Smooth muscle cell (in vitro differentiated cells): Measurements from ENCODE around the gene POLDIP3. TPM values are rescaled to one million over a fixed set of nuclear protein-coding genes. Genes with fewer than 3 reads are reported as not detected.

Experiments
- DNase-seq: peaks from one replicate; lab custom pipeline; 2025; ENCODE audit not compliant: unreplicated experiment; lab: John Stamatoyannopoulos, UW
- H2AFZ ChIP-seq: fragments of 200-600 bp; sonication (generic); 2 replicates; pipeline ENCODE4 v1.6.0; 2016; ENCODE audit warnings: antibody characterized with exemption, low read depth, mild to moderate bottlenecking
- H3F3A ChIP-seq: fragments of 200-600 bp; sonication (generic); 2 replicates; pipeline ENCODE4 v1.6.0; 2017; ENCODE audit warnings: antibody characterized with exemption, low read depth
- H3K27ac ChIP-seq: fragments of 200-600 bp; sonication (generic); 2 replicates; pipeline ENCODE4 v1.5.1; 2016; ENCODE audit warnings: low read depth, mild to moderate bottlenecking
- H3K27me3 ChIP-seq: fragments of 200-600 bp; sonication (generic); 2 replicates; pipeline ENCODE4 v1.6.1; 2016; ENCODE audit warnings: low read depth, mild to moderate bottlenecking
- H3K36me3 ChIP-seq: fragments of 200-600 bp; sonication (generic); 2 replicates; pipeline ENCODE4 v1.5.1; 2016; ENCODE audit warnings: low read depth
- H3K4me1 ChIP-seq: fragments of 200-600 bp; sonication (generic); 2 replicates; pipeline ENCODE4 v1.5.1; 2016; ENCODE audit warnings: low read depth
- H3K4me2 ChIP-seq: fragments of 200-600 bp; sonication (generic); 2 replicates; pipeline ENCODE4 v1.6.0; 2016; ENCODE audit warnings: mild to moderate bottlenecking
- H3K4me3 ChIP-seq: fragments of 200-600 bp; sonication (generic); 2 replicates; pipeline ENCODE4 v1.5.1; 2016; ENCODE audit warnings: mild to moderate bottlenecking
- H3K79me2 ChIP-seq: fragments of 200-600 bp; sonication (generic); 2 replicates; pipeline ENCODE4 v1.6.0; 2016; ENCODE audit warnings: low read depth, mild to moderate bottlenecking
- H3K9ac ChIP-seq: fragments of 200-600 bp; sonication (generic); 2 replicates; pipeline ENCODE4 v1.6.0; 2016; ENCODE audit warnings: low read depth
- H3K9me3 ChIP-seq: fragments of 200-600 bp; sonication (generic); replicated peaks from 2 replicates; pipeline ENCODE4 v1.5.1; 2016; ENCODE audit warnings: low read depth
- H4K20me1 ChIP-seq: fragments of 200-600 bp; sonication (generic); 2 replicates; pipeline ENCODE4 v1.6.0; 2016; ENCODE audit warnings: low read depth
- WGBS: methylation state at CpG from one replicate; pipeline ENCODE4 v1.1.7; 2016; ENCODE audit warnings: low lambda C conversion rate; 5-methylcytosine and 5-hydroxymethylcytosine counted together
- polyA plus RNA-seq: library from polyadenylated mRNA; unstranded; fragments of >200 nt; fragmentation: Nextera tagmentation; extraction: Ambion mirVana; gene quantifications from 2 replicates; pipeline ENCODE4 v1.2.1, GENCODE V29; 2016
- total RNA-seq: library from RNA; depleted of rRNA; stranded (reverse); fragments of >200 nt; gene quantifications from 2 replicates; pipeline ENCODE4 v1.2.3, GENCODE V29; 2014
- TF ChIP-seq, protein P1 (sequence below): fragments of 200-600 bp; sonication (generic); IDR thresholded peaks from 2 replicates; pipeline ENCODE4 v1.5.1; 2017; ENCODE audit warnings: borderline replicate concordance, mild to moderate bottlenecking, antibody characterized with exemption; ENCODE audit not compliant: insufficient read depth, poor library complexity, severe bottlenecking

The POLDIP3 gene
- total and polyA plus RNA-seq, 2 experiments from 2014 or later, result 31.1 to 49.4 TPM

DNA sequence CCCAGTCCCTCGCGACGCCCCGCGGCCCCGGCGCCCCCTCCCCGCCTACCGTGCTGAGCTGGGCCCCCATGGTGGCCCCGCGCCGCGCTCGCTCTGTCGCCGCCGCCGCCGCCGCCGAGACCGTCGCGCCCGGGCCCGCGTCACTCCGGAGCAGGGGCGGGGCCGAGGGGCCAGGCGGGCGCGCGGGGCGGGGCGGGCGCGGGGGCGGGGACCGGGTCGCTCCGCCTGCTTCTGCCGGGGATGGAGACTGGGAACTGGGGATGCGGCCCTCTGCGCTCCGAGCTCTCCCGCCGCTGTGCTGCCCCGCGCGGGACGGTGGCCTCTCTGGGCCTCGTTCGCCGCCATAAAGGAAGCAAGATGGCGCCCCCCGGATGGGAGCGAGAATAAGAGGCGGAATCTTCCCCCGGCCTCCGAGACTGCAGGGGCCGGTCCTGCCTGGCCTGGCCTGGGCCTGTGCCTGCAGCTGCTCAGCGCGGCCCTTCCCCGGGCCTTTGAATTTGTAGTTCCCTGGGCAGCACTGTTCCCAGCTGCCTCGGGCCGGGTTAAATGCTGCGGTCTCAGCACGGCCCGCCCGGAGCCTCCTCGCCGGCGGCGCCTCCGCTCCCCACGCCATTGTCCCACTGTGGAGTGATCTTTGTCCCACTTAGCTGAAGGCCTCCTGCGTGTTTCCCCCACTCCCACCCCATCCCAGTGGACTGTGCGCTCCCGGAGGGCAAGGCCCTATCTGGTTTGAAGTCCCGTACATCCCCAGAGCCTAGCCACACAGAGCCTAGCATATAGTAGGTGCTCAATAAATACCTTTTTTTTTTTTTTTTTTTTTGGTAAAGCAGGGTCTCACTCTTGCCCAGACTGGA lies 34.8 kb upstream of the POLDIP3 start, which contains the start of gene CYB5R3:
TSS of gene CYB5R3 (minus strand) at position 147 of the 854 bp plus-strand sequence. CDS start at position 70, 77 bp downstream.
- peak within 1 kb of the TSS; percentile 79 for H3K27ac ChIP-seq
- 24% methylated on average over 33 of the region's 81 CpGs for WGBS
- H4K20me1 ChIP-seq, result peaks cover 40% of the 10 kb centered on the region
- TF ChIP-seq, protein P1, sequence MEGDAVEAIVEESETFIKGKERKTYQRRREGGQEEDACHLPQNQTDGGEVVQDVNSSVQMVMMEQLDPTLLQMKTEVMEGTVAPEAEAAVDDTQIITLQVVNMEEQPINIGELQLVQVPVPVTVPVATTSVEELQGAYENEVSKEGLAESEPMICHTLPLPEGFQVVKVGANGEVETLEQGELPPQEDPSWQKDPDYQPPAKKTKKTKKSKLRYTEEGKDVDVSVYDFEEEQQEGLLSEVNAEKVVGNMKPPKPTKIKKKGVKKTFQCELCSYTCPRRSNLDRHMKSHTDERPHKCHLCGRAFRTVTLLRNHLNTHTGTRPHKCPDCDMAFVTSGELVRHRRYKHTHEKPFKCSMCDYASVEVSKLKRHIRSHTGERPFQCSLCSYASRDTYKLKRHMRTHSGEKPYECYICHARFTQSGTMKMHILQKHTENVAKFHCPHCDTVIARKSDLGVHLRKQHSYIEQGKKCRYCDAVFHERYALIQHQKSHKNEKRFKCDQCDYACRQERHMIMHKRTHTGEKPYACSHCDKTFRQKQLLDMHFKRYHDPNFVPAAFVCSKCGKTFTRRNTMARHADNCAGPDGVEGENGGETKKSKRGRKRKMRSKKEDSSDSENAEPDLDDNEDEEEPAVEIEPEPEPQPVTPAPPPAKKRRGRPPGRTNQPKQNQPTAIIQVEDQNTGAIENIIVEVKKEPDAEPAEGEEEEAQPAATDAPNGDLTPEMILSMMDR, result no peak
- peaks cover 50% of the 10 kb centered on the region for H3K79me2 ChIP-seq
- H3K4me3 ChIP-seq, result peak within 1 kb of the TSS; percentile 95
- peak within 1 kb of the TSS; percentile 93 for H3K9ac ChIP-seq
- no peaks in the 10 kb centered on the region for H3K27me3 ChIP-seq
- H3K4me2 ChIP-seq, result peak within 1 kb of the TSS; percentile 96
- no peaks in the 10 kb centered on the region for H3K9me3 ChIP-seq
- peaks cover 12% of the 10 kb centered on the region for H3K4me1 ChIP-seq
- no peaks in the 10 kb centered on the region for H3K36me3 ChIP-seq
- no peaks in the 10 kb centered on the region for H3F3A ChIP-seq
- H2AFZ ChIP-seq, result peak within 1 kb of the TSS; percentile 96
- peak; percentile 57 for DNase-seq

DNA sequence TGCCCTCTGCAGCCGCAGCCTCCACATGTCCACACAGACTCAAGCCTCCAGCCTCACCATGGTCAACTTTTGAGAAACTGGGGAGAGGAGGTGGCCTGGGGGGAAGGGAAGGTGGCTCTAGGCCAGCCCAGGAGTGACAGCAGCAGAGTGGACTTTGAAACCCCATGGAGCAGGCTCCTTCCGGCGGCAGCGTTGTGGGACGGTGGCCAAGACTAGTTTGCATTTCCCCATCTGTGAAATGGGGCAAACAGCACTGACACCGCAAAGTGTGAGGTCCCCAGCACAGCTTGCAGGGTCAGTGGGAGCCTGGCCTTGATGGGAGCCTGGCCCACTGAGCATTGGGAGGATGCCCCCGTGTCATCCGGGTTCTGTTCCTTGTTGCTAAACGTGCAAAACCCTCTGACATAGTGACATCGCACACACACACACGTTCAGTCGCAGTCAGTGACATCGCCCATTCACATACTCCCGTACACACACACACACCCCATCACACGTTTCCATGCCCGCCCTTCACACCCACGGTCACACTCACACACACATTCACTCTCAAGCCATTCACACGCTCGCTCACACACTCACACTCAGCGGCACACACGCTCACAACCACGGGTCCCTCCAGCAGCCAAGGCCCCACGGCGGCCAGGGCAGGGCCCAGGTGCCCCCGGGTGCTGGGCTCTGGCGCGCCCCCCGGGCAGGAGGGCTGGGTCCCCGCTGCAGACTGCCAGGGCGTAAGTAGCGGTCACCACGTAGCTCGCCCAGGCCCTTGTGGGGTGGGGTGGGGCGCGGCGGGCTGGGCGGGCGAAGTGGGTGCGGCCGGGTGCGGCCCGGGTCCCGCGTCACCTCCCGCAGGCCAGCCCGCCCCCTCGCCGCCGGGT lies 33.9 kb upstream of the POLDIP3 start:
- TF ChIP-seq, protein P1, result no peak
- Histone ChIP-seq H3K27ac (peak overlapping the region; percentile 79), H3K4me2 (peak overlapping the region; percentile 96), H3F3A (no peaks in the 10 kb centered on the region), H3K4me1 (peaks cover 16% of the 10 kb centered on the region), H3K79me2 (peaks cover 59% of the 10 kb centered on the region), H2AFZ (no peak overlapping the region), H3K4me3 (peak overlapping the region; percentile 95), H4K20me1 (peaks cover 49% of the 10 kb centered on the region), H3K36me3 (no peaks in the 10 kb centered on the region), H3K27me3 (no peaks in the 10 kb centered on the region), H3K9ac (peak overlapping the region; percentile 93), H3K9me3 (no peaks in the 10 kb centered on the region)
- DNase-seq, result no peak
- WGBS, result 10% methylated on average over 36 of the region's 49 CpGs

DNA sequence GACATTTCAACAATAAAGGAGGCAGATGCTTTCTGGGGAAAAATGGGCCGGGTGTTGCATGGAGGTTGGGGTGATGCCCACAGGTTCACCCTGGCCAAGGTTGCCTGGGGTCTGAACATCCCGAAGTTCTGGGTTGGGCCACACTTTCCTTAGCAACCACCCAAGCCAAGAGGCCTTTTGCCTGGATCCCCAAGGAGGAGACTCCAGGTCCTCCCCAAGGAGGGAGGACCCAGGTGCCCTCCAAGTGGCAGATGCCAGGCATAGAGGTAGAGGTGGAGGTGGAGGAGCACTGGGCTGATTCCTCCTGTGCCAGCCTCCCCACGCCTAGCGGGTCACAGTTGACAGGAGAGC lies 33.3 kb upstream of the POLDIP3 start:
- Histone ChIP-seq H3K4me3 (peak overlapping the region; percentile 95), H3K27ac (no peak overlapping the region), H3K27me3 (no peaks in the 10 kb centered on the region), H4K20me1 (peaks cover 55% of the 10 kb centered on the region), H2AFZ (no peak overlapping the region), H3K79me2 (peaks cover 65% of the 10 kb centered on the region), H3F3A (no peaks in the 10 kb centered on the region), H3K4me2 (peak overlapping the region; percentile 96), H3K36me3 (no peaks in the 10 kb centered on the region), H3K4me1 (peaks cover 16% of the 10 kb centered on the region), H3K9ac (peak overlapping the region; percentile 93), H3K9me3 (no peaks in the 10 kb centered on the region)
- TF ChIP-seq, protein P1, result no peak
- WGBS, result 89% methylated on average over 4 of the region's 4 CpGs
- no peak for DNase-seq
